Activated naive CD8-positive, alpha-beta T cell treated with anti-CD3 and anti-CD28 coated beads for 36 hours (primary cell): ENCODE data around the gene LRCH3. TPM values are rescaled to one million over a fixed set of nuclear protein-coding genes. Genes with fewer than 3 reads are reported as not detected.

Experiments used
- DNase-seq: peaks from one replicate; pipeline ENCODE4 v3.0.0; 2021
- H3K27ac Mint-ChIP-seq: one replicate; pipeline ENCODE4 v1.8.0; 2022; ENCODE audit warnings: mild to moderate bottlenecking, moderate library complexity, mixed read lengths
- H3K27me3 Mint-ChIP-seq: one replicate; pipeline ENCODE4 v1.8.0; 2022; ENCODE audit warnings: mild to moderate bottlenecking, mixed read lengths
- H3K36me3 Mint-ChIP-seq: one replicate; pipeline ENCODE4 v1.8.0; 2021; ENCODE audit warnings: mild to moderate bottlenecking, mixed read lengths
- H3K4me1 Mint-ChIP-seq: one replicate; pipeline ENCODE4 v1.8.0; 2021; ENCODE audit warnings: mixed read lengths
- H3K4me3 Mint-ChIP-seq: one replicate; pipeline ENCODE4 v1.8.0; 2022; ENCODE audit warnings: mild to moderate bottlenecking, moderate library complexity, mixed read lengths
- H3K9me3 Mint-ChIP-seq: one replicate; pipeline ENCODE4 v1.8.0; 2022; ENCODE audit warnings: mixed read lengths
- total RNA-seq, 2 experiments: library from RNA; stranded (reverse); gene quantifications; one replicate each; pipeline ENCODE4 v1.2.3, GENCODE V29; 2021

Gene LRCH3
- total RNA-seq, 2 experiments from 2014 or later = 33.6 to 34.4 TPM

DNA sequence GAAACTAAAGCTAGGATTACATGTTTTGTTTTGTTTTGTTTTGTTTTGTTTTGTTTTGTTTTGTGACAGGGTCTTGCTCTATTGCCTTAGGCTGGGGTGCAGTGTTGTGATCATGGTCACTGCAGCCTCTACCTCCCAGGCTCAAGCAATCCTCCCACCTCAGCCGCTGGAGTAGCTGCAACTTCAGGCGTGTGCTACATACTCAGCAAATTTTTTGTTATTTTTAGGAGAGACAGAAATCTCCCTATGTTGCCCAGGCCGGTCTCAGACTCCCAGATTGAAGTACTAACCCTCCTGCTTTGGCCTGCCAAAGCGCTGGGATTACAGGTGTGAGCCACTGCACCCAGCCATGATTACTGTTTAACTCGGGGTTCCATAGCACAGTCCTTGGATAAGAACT is 50.7 kb downstream of the LRCH3 start:
- Mint-ChIP-seq H3K27ac (no peak overlapping the region), H3K4me1 (peaks cover 5% of the 10 kb centered on the region), H3K4me3 (no peak overlapping the region), H3K27me3 (no peaks in the 10 kb centered on the region), H3K36me3 (peaks cover 32% of the 10 kb centered on the region), H3K9me3 (no peaks in the 10 kb centered on the region)
- DNase-seq = no peak

- Mint-ChIP-seq H3K4me1 (peaks cover 27% of the 10 kb centered on the region), H3K4me3 (no peak overlapping the region), H3K9me3 (no peaks in the 10 kb centered on the region), H3K27ac (no peak overlapping the region), H3K36me3 (peaks cover 48% of the 10 kb centered on the region), H3K27me3 (no peaks in the 10 kb centered on the region)
- DNase-seq = no peak
Observed at GRCh38 chr3:197846491-197846890, 55.4 kb downstream of the LRCH3 start.

DNA sequence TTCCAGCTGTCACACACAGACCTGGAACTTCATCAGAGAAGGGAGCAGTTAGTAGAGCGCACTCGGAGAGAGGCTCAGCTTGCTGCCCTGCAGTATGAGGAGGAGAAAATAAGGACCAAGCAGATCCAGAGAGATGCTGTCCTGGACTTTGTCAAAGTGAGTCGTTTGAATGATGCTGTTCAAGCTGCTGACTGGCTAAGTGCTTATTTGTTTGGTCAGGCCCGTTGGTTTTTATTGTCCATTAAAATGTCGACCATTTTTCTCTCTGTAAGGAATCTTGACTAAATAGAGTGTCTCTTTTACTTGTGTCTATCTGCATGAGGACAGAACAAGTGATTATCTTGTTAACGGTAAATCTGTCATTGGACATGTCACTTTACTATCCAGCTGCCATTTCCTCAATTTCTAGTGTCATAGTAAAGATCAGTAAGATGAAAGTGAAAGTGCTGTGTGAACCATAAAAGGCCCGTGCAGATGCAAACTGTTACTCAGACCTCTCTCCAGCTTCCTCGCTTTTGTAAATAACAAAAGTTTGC is 56.9 kb downstream of the LRCH3 start:
- Mint-ChIP-seq H3K9me3 (no peaks in the 10 kb centered on the region), H3K36me3 (peaks cover 46% of the 10 kb centered on the region), H3K4me1 (peaks cover 27% of the 10 kb centered on the region), H3K4me3 (peak overlapping the region; percentile 67), H3K27me3 (no peaks in the 10 kb centered on the region), H3K27ac (peak overlapping the region; percentile 86)
- DNase-seq = peak; percentile 7

DNA sequence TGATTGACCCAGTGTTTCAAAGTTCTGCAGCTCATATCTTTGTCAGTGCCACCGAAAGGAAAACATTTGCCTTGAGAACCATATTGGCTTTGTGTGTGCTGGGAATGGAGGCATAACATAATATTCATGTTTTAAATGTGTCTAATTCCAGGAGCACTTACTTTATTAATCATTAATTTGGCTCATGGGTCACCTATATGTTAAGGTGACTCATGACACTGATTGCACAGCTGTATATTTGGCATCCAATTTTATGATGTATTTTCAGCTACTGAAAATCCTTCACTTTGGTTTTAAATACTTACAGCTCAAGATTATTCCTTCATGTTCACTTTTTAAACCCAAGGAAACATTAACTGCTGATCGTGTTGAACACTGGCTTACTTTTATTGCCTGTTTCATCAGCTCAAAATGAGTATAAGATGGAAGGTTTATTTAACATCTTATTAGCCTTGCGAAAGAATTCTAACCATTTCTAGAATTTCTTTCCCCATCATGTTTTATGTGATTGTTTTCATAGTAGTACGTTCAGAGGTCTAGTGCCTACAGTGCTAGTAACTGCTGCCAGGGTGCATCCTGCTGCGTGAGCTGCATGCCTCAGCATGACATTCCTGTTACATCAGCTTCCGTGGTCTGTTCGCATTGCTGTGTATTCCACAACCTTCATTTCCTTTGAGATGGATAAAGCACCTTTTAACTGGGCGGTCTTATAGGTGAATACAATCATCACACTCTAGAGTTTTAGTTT is 63.7 kb downstream of the LRCH3 start:
- no peak for DNase-seq
- Mint-ChIP-seq H3K4me1 (peaks cover 4% of the 10 kb centered on the region), H3K27me3 (no peaks in the 10 kb centered on the region), H3K4me3 (no peak overlapping the region), H3K36me3 (peaks cover 26% of the 10 kb centered on the region), H3K27ac (no peak overlapping the region), H3K9me3 (no peaks in the 10 kb centered on the region)

- DNase-seq = no peak
- H3K27me3 Mint-ChIP-seq = no peaks in the 10 kb centered on the region
- H3K9me3 Mint-ChIP-seq = no peaks in the 10 kb centered on the region
- H3K36me3 Mint-ChIP-seq = peaks cover 22% of the 10 kb centered on the region
- no peak overlapping the region for H3K27ac Mint-ChIP-seq
- peaks cover 6% of the 10 kb centered on the region for H3K4me1 Mint-ChIP-seq
- H3K4me3 Mint-ChIP-seq = no peak overlapping the region
Observed at GRCh38 chr3:197855571-197855970, 64.5 kb downstream of the LRCH3 start.

- Mint-ChIP-seq H3K36me3 (peaks cover 18% of the 10 kb centered on the region), H3K4me1 (peaks cover 6% of the 10 kb centered on the region), H3K4me3 (no peak overlapping the region), H3K27me3 (no peaks in the 10 kb centered on the region), H3K9me3 (no peaks in the 10 kb centered on the region), H3K27ac (no peak overlapping the region)
- no peak for DNase-seq
Observed at GRCh38 chr3:197856199-197856816, 65.3 kb downstream of the LRCH3 start.

DNA sequence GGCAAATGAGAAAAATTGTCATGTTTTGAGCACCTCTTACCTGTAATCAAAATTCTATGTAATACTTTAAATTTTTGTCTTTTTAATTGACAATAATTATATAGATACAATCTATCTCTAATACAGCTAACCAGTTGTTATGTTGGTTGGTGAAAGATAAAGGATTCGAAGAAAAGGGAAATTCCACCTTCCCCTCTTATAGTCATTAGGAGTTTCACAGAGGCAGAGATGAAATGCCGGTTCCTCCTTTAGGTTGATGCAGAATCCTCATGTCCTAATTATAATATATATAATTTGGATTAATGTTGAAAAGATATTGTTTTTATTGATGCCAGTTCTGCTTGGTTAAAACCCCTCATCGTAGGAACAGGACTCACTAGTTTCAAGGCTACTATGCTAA is 67.1 kb downstream of the LRCH3 start:
- Mint-ChIP-seq H3K9me3 (no peaks in the 10 kb centered on the region), H3K27ac (no peak overlapping the region), H3K36me3 (peaks cover 18% of the 10 kb centered on the region), H3K27me3 (no peaks in the 10 kb centered on the region), H3K4me1 (peaks cover 6% of the 10 kb centered on the region), H3K4me3 (no peak overlapping the region)
- DNase-seq = no peak

DNA sequence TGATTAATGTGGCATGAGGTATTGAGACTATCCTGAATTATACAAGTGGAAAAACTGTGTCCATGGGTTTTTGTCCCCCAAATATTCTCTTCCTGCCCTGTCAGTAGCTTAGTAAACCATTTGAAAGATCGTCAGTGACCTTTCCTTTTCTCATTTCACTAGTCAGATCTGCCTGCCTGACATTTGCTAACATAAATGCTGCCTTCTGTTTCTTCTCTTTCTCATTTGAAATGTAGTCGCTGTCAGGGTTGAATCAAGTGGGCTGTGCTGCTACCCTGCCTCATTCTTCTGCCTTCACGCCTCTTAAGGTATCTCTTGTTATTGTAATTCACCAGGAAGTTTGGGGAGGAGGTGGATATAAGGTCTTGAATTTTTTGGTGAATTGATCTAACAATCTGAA is 67.5 kb downstream of the LRCH3 start:
- no peaks in the 10 kb centered on the region for H3K9me3 Mint-ChIP-seq
- DNase-seq = no peak
- H3K4me3 Mint-ChIP-seq = no peak overlapping the region
- H3K4me1 Mint-ChIP-seq = peaks cover 6% of the 10 kb centered on the region
- H3K27ac Mint-ChIP-seq = peak overlapping the region; percentile 4
- H3K36me3 Mint-ChIP-seq = peaks cover 18% of the 10 kb centered on the region
- H3K27me3 Mint-ChIP-seq = no peaks in the 10 kb centered on the region

GRCh38 chr3:197866035-197866434 is 75.0 kb downstream of the LRCH3 start:
- Mint-ChIP-seq H3K27me3 (no peaks in the 10 kb centered on the region), H3K9me3 (no peaks in the 10 kb centered on the region), H3K36me3 (peaks cover 13% of the 10 kb centered on the region), H3K4me1 (peaks cover 6% of the 10 kb centered on the region), H3K4me3 (no peak overlapping the region), H3K27ac (no peak overlapping the region)
- DNase-seq = no peak

GRCh38 chr3:197873329-197873728 is 82.3 kb downstream of the LRCH3 start:
- H3K36me3 Mint-ChIP-seq = peaks cover 27% of the 10 kb centered on the region
- H3K9me3 Mint-ChIP-seq = no peaks in the 10 kb centered on the region
- no peak overlapping the region for H3K4me3 Mint-ChIP-seq

GRCh38 chr3:197874064-197874463 is 83.0 kb downstream of the LRCH3 start:
- Mint-ChIP-seq H3K27me3 (no peaks in the 10 kb centered on the region), H3K4me1 (peaks cover 11% of the 10 kb centered on the region), H3K36me3 (peaks cover 31% of the 10 kb centered on the region), H3K27ac (no peak overlapping the region), H3K9me3 (no peaks in the 10 kb centered on the region), H3K4me3 (no peak overlapping the region)
- DNase-seq = no peak

More at GRCh38 chr3:197873329-197873728, 82.3 kb downstream of the LRCH3 start:
- H3K27me3 Mint-ChIP-seq = no peaks in the 10 kb centered on the region
- peaks cover 10% of the 10 kb centered on the region for H3K4me1 Mint-ChIP-seq
- H3K27ac Mint-ChIP-seq = no peak overlapping the region
- no peak for DNase-seq

- DNase-seq = no peak
- H3K4me3 Mint-ChIP-seq = no peak overlapping the region
- H3K27ac Mint-ChIP-seq = no peak overlapping the region
- H3K27me3 Mint-ChIP-seq = no peaks in the 10 kb centered on the region
- H3K9me3 Mint-ChIP-seq = no peaks in the 10 kb centered on the region
- H3K4me1 Mint-ChIP-seq = peaks cover 11% of the 10 kb centered on the region
- peaks cover 31% of the 10 kb centered on the region for H3K36me3 Mint-ChIP-seq
Observed at GRCh38 chr3:197874653-197875052, 83.6 kb downstream of the LRCH3 start.

- no peaks in the 10 kb centered on the region for H3K9me3 Mint-ChIP-seq
- H3K4me1 Mint-ChIP-seq = peaks cover 17% of the 10 kb centered on the region
- no peak for DNase-seq
- no peaks in the 10 kb centered on the region for H3K27me3 Mint-ChIP-seq
- no peak overlapping the region for H3K4me3 Mint-ChIP-seq
- H3K27ac Mint-ChIP-seq = peak overlapping the region; percentile 87
- peaks cover 17% of the 10 kb centered on the region for H3K36me3 Mint-ChIP-seq
Observed at GRCh38 chr3:197877902-197878301, 86.8 kb downstream of the LRCH3 start.

GRCh38 chr3:197878427-197878826 is 87.4 kb downstream of the LRCH3 start:
- H3K4me3 Mint-ChIP-seq = peak overlapping the region; percentile 15
- peaks cover 14% of the 10 kb centered on the region for H3K36me3 Mint-ChIP-seq
- DNase-seq = peak; percentile 72
- no peaks in the 10 kb centered on the region for H3K9me3 Mint-ChIP-seq
- peaks cover 17% of the 10 kb centered on the region for H3K4me1 Mint-ChIP-seq
- H3K27me3 Mint-ChIP-seq = no peaks in the 10 kb centered on the region
- peak overlapping the region; percentile 87 for H3K27ac Mint-ChIP-seq

DNA sequence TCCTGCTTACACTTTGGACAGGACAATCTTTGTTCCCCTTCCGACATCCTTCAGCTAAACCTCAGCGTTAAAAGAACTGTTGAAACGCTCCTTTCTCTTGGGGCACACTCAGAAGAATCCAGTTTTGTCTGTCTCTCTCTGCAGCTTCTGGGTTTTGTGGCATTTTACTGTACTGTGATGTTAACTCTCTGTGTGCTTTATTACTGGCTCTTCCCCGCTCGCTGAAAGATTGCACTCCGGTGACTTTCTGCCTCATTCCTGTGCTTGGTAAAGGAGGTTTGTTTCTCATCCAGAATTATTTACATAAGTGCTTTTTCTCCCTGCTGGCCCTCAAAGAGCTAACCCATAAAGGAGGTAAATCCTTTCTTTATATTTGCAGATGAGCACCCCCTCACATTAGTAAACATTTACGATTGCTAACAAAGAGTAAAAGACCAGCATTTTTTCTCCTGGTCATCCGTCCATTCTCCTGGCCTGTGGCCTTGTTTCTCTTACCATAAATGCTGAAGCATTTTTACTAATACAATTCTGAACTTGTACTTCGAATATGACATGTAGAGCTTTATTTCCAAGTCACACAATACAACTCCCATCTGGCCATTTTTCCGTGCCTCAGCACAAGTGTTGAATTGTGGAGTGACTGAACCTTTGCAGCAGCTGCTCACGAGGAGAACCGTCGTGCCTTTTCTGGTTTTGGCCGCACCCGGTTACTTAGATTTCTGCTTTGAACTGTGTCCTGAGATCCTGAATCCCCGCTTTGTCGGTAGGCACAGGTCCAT is 89.6 kb downstream of the LRCH3 start:
- peaks cover 22% of the 10 kb centered on the region for H3K36me3 Mint-ChIP-seq
- H3K27me3 Mint-ChIP-seq = no peaks in the 10 kb centered on the region
- H3K4me3 Mint-ChIP-seq = no peak overlapping the region
- H3K9me3 Mint-ChIP-seq = no peaks in the 10 kb centered on the region
- DNase-seq = no peak
- no peak overlapping the region for H3K27ac Mint-ChIP-seq
- peaks cover 17% of the 10 kb centered on the region for H3K4me1 Mint-ChIP-seq
